WTC11 (cell line): ENCODE measurements around the gene LDLRAD3. TPM values are rescaled to one million over a fixed set of nuclear protein-coding genes. Genes with fewer than 3 reads are reported as not detected.

Source experiments
- ATAC-seq: fragments of 200-7000 bp; cut with Tn5 transposase; 2 replicates; pipeline ENCODE4 v1.10.0; 2021; ENCODE audit warnings: mild to moderate bottlenecking, moderate library complexity
- CTCF ChIA-PET: fragments of 300-600 bp; sonication (Branson Sonifier 250); formaldehyde crosslinking; loops from one replicate; lab custom pipeline; 2021; ENCODE audit warnings: antibody characterized with exemption; lab: Charles Lee
- POLR2A ChIA-PET: fragments of 350-600 bp; sonication (Branson Sonifier 250); formaldehyde crosslinking; loops from one replicate; lab custom pipeline; 2021; ENCODE audit warnings: antibody characterized with exemption; lab: Charles Lee
- DNase-seq: peaks from one replicate; pipeline ENCODE4 v3.0.0; 2021; ENCODE audit warnings: low spot score
- H3K27ac Mint-ChIP-seq: 2 replicates; pipeline ENCODE4 v1.8.0; 2021; ENCODE audit warnings: mixed read lengths
- H3K27me3 Mint-ChIP-seq: 2 replicates; pipeline ENCODE4 v1.8.0; 2021; ENCODE audit warnings: low read depth, mild to moderate bottlenecking, moderate library complexity, mixed read lengths
- H3K36me3 Mint-ChIP-seq: 2 replicates; pipeline ENCODE4 v1.8.0; 2021; ENCODE audit warnings: mixed read lengths
- H3K4me1 Mint-ChIP-seq: 2 replicates; pipeline ENCODE4 v1.8.0; 2022; ENCODE audit warnings: mixed read lengths
- H3K4me3 Mint-ChIP-seq: 2 replicates; pipeline ENCODE4 v1.8.0; 2021; ENCODE audit warnings: mild to moderate bottlenecking, moderate library complexity, mixed read lengths
- H3K9me3 Mint-ChIP-seq: 2 replicates; pipeline ENCODE4 v1.8.0; 2021; ENCODE audit warnings: mixed read lengths
- ESRRA ChIP-seq: sonication (generic); formaldehyde crosslinking; IDR thresholded peaks from 2 replicates; pipeline ENCODE4 v1.8.1; 2022; ENCODE audit warnings: mild to moderate bottlenecking, missing genetic modification reagents, borderline replicate concordance
- ETV6 ChIP-seq: sonication (generic); formaldehyde crosslinking; IDR thresholded peaks from 2 replicates; pipeline ENCODE4 v1.8.1; 2022; ENCODE audit warnings: mild to moderate bottlenecking, missing genetic modification reagents
- FOXJ3 ChIP-seq: sonication (generic); formaldehyde crosslinking; IDR thresholded peaks from 2 replicates; pipeline ENCODE4 v1.9.0; 2021; ENCODE audit warnings: missing genetic modification reagents, mild to moderate bottlenecking, borderline replicate concordance
- FOXP1 ChIP-seq: sonication (generic); formaldehyde crosslinking; IDR thresholded peaks from 2 replicates; pipeline ENCODE4 v1.8.0; 2022; ENCODE audit warnings: missing genetic modification reagents, mild to moderate bottlenecking, moderate library complexity, borderline replicate concordance
- GABPB1 ChIP-seq: sonication (generic); formaldehyde crosslinking; IDR thresholded peaks from 2 replicates; pipeline ENCODE4 v1.8.1; 2023; ENCODE audit warnings: mild to moderate bottlenecking, missing genetic modification reagents
- MXD4 ChIP-seq: fragments of 250-450 bp; sonication (Bioruptor Pico); IDR thresholded peaks from 2 replicates; pipeline ENCODE4 v1.8.0; 2021; ENCODE audit warnings: mild to moderate bottlenecking, moderate library complexity, borderline replicate concordance
- NR2C2 ChIP-seq: sonication (generic); formaldehyde crosslinking; IDR thresholded peaks from 2 replicates; pipeline ENCODE4 v1.8.0; 2022; ENCODE audit warnings: mild to moderate bottlenecking, missing genetic modification reagents
- SMAD3 ChIP-seq: sonication (generic); formaldehyde crosslinking; IDR thresholded peaks from 2 replicates; pipeline ENCODE4 v1.8.0; 2022; ENCODE audit warnings: missing genetic modification reagents, mild to moderate bottlenecking, borderline replicate concordance
- SP1 ChIP-seq: sonication (generic); formaldehyde crosslinking; conservative IDR thresholded peaks from 2 replicates; pipeline ENCODE4 v1.8.1; 2022; ENCODE audit warnings: missing genetic modification reagents
- total RNA-seq: library from RNA; stranded (reverse); gene quantifications from 3 replicates; pipeline ENCODE4 v1.2.3, GENCODE V29; 2021
- TF ChIP-seq, protein P1 (sequence below): sonication (generic); formaldehyde crosslinking; IDR thresholded peaks from 2 replicates; pipeline ENCODE4 v1.8.0; 2023; ENCODE audit warnings: missing genetic modification reagents, mild to moderate bottlenecking, borderline replicate concordance
- TF ChIP-seq, protein P2 (sequence below): sonication (generic); formaldehyde crosslinking; IDR thresholded peaks from 2 replicates; pipeline ENCODE4 v1.8.0; 2022; ENCODE audit warnings: mild to moderate bottlenecking, missing genetic modification reagents
- TF ChIP-seq, protein P3 (sequence below): sonication (generic); formaldehyde crosslinking; IDR thresholded peaks from 2 replicates; pipeline ENCODE4 v1.8.0; 2022; ENCODE audit warnings: mild to moderate bottlenecking, missing genetic modification reagents
- TF ChIP-seq, protein P4 (sequence below): fragments of 200-600 bp; IDR thresholded peaks from 2 replicates; pipeline ENCODE4 v1.8.0; 2022; ENCODE audit warnings: antibody characterized with exemption
- TF ChIP-seq, protein P5 (sequence below): sonication (generic); formaldehyde crosslinking; IDR thresholded peaks from 2 replicates; pipeline ENCODE4 v1.8.1; 2023; ENCODE audit warnings: mild to moderate bottlenecking, missing genetic modification reagents, moderate library complexity
- TF ChIP-seq, protein P6 (sequence below): fragments of 250-450 bp; sonication (Bioruptor Pico); IDR thresholded peaks from 2 replicates; pipeline ENCODE4 v1.9.0; 2021; ENCODE audit warnings: moderate library complexity, mild to moderate bottlenecking, inconsistent platforms, borderline replicate concordance
- TF ChIP-seq, protein P7 (sequence below): sonication (generic); formaldehyde crosslinking; IDR thresholded peaks from 2 replicates; pipeline ENCODE4 v1.8.1; 2022; ENCODE audit warnings: mild to moderate bottlenecking, moderate library complexity, missing genetic modification reagents
- TF ChIP-seq, protein P8 (sequence below): fragments of 250-450 bp; sonication (Bioruptor Pico); IDR thresholded peaks from 2 replicates; pipeline ENCODE4 v1.9.0; 2021; ENCODE audit warnings: mild to moderate bottlenecking

Gene LDLRAD3
- total RNA-seq, 1 experiment from 2014 or later: 14.5 TPM

DNA sequence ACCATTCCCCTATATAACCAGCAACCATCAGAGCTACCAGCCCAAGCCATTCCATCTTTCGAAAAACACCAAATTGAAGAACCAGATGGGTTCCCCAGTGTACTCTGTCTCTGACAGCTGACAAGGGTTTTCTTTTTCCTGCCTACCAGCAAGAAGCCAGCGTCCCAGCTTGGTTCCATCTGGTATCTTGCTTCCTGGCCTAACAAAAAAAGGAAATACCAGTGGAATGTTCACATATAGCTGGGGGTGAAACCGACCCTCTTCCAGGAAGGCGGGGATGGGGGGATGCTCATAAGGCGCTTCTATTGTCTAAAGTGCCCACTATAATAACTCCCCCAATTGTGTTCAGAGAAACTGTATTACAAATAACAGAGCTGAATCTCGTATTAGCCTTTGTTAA, 172.3 kb downstream of the LDLRAD3 start:
- no peaks in the 10 kb centered on the region; the same call in 1 of the 2 replicates for H3K27me3 Mint-ChIP-seq
- H3K36me3 Mint-ChIP-seq: peaks cover 40% of the 10 kb centered on the region
- ChIA-PET CTCF (interaction anchor here (1.1 to 1.4 kb wide), 3 partner anchors 16 to 150 kb away, joined by 4 to 8 read pairs (median 4); no protein-coding TSS in a partner anchor), POLR2A (no interaction called here)
- no peak for DNase-seq
- peaks cover 25% of the 10 kb centered on the region for H3K4me1 Mint-ChIP-seq
- TF ChIP-seq, protein P1, sequence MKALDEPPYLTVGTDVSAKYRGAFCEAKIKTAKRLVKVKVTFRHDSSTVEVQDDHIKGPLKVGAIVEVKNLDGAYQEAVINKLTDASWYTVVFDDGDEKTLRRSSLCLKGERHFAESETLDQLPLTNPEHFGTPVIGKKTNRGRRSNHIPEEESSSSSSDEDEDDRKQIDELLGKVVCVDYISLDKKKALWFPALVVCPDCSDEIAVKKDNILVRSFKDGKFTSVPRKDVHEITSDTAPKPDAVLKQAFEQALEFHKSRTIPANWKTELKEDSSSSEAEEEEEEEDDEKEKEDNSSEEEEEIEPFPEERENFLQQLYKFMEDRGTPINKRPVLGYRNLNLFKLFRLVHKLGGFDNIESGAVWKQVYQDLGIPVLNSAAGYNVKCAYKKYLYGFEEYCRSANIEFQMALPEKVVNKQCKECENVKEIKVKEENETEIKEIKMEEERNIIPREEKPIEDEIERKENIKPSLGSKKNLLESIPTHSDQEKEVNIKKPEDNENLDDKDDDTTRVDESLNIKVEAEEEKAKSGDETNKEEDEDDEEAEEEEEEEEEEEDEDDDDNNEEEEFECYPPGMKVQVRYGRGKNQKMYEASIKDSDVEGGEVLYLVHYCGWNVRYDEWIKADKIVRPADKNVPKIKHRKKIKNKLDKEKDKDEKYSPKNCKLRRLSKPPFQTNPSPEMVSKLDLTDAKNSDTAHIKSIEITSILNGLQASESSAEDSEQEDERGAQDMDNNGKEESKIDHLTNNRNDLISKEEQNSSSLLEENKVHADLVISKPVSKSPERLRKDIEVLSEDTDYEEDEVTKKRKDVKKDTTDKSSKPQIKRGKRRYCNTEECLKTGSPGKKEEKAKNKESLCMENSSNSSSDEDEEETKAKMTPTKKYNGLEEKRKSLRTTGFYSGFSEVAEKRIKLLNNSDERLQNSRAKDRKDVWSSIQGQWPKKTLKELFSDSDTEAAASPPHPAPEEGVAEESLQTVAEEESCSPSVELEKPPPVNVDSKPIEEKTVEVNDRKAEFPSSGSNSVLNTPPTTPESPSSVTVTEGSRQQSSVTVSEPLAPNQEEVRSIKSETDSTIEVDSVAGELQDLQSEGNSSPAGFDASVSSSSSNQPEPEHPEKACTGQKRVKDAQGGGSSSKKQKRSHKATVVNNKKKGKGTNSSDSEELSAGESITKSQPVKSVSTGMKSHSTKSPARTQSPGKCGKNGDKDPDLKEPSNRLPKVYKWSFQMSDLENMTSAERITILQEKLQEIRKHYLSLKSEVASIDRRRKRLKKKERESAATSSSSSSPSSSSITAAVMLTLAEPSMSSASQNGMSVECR: no peak
- TF ChIP-seq SMAD3: no peak
- TF ChIP-seq, protein P2, sequence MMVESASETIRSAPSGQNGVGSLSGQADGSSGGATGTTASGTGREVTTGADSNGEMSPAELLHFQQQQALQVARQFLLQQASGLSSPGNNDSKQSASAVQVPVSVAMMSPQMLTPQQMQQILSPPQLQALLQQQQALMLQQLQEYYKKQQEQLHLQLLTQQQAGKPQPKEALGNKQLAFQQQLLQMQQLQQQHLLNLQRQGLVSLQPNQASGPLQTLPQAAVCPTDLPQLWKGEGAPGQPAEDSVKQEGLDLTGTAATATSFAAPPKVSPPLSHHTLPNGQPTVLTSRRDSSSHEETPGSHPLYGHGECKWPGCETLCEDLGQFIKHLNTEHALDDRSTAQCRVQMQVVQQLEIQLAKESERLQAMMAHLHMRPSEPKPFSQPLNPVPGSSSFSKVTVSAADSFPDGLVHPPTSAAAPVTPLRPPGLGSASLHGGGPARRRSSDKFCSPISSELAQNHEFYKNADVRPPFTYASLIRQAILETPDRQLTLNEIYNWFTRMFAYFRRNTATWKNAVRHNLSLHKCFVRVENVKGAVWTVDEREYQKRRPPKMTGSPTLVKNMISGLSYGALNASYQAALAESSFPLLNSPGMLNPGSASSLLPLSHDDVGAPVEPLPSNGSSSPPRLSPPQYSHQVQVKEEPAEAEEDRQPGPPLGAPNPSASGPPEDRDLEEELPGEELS (CRISPR knock-in tag): no peak
- no peak for TF ChIP-seq FOXJ3
- no peak for TF ChIP-seq SP1 (CRISPR knock-in tag)
- TF ChIP-seq MXD4 (CRISPR knock-in tag): no peak
- TF ChIP-seq ETV6 (CRISPR knock-in tag): no peak
- TF ChIP-seq, protein P3, sequence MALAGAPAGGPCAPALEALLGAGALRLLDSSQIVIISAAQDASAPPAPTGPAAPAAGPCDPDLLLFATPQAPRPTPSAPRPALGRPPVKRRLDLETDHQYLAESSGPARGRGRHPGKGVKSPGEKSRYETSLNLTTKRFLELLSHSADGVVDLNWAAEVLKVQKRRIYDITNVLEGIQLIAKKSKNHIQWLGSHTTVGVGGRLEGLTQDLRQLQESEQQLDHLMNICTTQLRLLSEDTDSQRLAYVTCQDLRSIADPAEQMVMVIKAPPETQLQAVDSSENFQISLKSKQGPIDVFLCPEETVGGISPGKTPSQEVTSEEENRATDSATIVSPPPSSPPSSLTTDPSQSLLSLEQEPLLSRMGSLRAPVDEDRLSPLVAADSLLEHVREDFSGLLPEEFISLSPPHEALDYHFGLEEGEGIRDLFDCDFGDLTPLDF (CRISPR knock-in tag): no peak
- no peak for TF ChIP-seq GABPB1 (CRISPR knock-in tag)
- TF ChIP-seq, protein P4, sequence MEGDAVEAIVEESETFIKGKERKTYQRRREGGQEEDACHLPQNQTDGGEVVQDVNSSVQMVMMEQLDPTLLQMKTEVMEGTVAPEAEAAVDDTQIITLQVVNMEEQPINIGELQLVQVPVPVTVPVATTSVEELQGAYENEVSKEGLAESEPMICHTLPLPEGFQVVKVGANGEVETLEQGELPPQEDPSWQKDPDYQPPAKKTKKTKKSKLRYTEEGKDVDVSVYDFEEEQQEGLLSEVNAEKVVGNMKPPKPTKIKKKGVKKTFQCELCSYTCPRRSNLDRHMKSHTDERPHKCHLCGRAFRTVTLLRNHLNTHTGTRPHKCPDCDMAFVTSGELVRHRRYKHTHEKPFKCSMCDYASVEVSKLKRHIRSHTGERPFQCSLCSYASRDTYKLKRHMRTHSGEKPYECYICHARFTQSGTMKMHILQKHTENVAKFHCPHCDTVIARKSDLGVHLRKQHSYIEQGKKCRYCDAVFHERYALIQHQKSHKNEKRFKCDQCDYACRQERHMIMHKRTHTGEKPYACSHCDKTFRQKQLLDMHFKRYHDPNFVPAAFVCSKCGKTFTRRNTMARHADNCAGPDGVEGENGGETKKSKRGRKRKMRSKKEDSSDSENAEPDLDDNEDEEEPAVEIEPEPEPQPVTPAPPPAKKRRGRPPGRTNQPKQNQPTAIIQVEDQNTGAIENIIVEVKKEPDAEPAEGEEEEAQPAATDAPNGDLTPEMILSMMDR: no peak
- no peak for TF ChIP-seq ESRRA (CRISPR knock-in tag)
- TF ChIP-seq FOXP1 (CRISPR knock-in tag): no peak
- TF ChIP-seq, protein P5, sequence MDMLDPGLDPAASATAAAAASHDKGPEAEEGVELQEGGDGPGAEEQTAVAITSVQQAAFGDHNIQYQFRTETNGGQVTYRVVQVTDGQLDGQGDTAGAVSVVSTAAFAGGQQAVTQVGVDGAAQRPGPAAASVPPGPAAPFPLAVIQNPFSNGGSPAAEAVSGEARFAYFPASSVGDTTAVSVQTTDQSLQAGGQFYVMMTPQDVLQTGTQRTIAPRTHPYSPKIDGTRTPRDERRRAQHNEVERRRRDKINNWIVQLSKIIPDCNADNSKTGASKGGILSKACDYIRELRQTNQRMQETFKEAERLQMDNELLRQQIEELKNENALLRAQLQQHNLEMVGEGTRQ (CRISPR knock-in tag): no peak
- TF ChIP-seq NR2C2: no peak
- TF ChIP-seq, protein P6, sequence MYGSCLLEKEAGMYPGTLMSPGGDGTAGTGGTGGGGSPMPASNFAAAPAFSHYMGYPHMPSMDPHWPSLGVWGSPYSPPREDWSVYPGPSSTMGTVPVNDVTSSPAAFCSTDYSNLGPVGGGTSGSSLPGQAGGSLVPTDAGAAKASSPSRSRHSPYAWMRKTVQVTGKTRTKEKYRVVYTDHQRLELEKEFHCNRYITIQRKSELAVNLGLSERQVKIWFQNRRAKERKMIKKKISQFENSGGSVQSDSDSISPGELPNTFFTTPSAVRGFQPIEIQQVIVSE (CRISPR knock-in tag): no peak
- TF ChIP-seq, protein P7, sequence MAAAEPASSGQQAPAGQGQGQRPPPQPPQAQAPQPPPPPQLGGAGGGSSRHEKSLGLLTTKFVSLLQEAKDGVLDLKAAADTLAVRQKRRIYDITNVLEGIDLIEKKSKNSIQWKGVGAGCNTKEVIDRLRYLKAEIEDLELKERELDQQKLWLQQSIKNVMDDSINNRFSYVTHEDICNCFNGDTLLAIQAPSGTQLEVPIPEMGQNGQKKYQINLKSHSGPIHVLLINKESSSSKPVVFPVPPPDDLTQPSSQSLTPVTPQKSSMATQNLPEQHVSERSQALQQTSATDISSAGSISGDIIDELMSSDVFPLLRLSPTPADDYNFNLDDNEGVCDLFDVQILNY (CRISPR knock-in tag): no peak
- TF ChIP-seq, protein P8, sequence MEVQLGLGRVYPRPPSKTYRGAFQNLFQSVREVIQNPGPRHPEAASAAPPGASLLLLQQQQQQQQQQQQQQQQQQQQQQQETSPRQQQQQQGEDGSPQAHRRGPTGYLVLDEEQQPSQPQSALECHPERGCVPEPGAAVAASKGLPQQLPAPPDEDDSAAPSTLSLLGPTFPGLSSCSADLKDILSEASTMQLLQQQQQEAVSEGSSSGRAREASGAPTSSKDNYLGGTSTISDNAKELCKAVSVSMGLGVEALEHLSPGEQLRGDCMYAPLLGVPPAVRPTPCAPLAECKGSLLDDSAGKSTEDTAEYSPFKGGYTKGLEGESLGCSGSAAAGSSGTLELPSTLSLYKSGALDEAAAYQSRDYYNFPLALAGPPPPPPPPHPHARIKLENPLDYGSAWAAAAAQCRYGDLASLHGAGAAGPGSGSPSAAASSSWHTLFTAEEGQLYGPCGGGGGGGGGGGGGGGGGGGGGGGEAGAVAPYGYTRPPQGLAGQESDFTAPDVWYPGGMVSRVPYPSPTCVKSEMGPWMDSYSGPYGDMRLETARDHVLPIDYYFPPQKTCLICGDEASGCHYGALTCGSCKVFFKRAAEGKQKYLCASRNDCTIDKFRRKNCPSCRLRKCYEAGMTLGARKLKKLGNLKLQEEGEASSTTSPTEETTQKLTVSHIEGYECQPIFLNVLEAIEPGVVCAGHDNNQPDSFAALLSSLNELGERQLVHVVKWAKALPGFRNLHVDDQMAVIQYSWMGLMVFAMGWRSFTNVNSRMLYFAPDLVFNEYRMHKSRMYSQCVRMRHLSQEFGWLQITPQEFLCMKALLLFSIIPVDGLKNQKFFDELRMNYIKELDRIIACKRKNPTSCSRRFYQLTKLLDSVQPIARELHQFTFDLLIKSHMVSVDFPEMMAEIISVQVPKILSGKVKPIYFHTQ: no peak
- H3K9me3 Mint-ChIP-seq: peaks cover 21% of the 10 kb centered on the region
- H3K27ac Mint-ChIP-seq: no peak overlapping the region
- H3K4me3 Mint-ChIP-seq: no peak overlapping the region
- no peak; the same call in 1 of the 2 replicates for ATAC-seq
